Measurements from ENCODE around the gene C4BPB. TPM values are rescaled to one million over a fixed set of nuclear protein-coding genes. Genes with fewer than 3 reads are reported as not detected.

Gene C4BPB
- total and polyA plus RNA-seq, 2 of the 8 experiments (the other 6 are each of a cell fraction or from before 2014, with no cell fraction given): not detected

DNA sequence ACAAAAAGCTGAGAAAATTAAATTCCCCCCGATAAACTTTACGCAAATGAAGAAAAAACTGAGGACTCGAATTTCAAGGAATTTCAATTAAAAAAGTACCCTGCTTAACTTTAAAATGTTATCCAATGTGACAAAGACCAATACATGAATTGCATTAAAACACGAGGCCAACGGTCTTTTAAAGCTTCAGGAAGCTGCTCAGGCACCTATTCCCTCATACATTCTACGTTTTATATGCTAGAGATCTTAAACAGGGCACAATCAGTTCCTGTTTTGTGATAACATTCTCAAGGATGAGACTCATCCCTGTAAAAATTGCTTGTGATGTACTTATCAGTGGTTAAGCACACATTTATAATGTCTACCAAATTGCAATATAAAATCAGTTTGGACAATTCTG, 40.6 kb upstream of the C4BPB start:
- H3K23ac ChIP-seq (ENCODE audit: insufficient read length): no peak overlapping the region
- no peak overlapping the region for H3K4me2 ChIP-seq (ENCODE audit: insufficient read depth in 1 of 2, low read depth in 2 of 2, low read length in 2 of 2)
- peaks cover 0 to 8% (median 2%) of the 10 kb centered on the region in 4 experiments; a peak in 4 of 7 replicates for H3K4me1 ChIP-seq (replicated peaks in 1 of 4; ENCODE audit: control insufficient read depth in 3 of 4, insufficient read depth in 4 of 4, low read length in 3 of 4)
- no peak overlapping the region for H2AFZ ChIP-seq (ENCODE audit: low read length)
- H4K91ac ChIP-seq (replicated peaks; ENCODE audit: insufficient read length, low read length): no peak overlapping the region
- H3K56ac ChIP-seq (replicated peaks; ENCODE audit: insufficient read length, low read depth, low read length): no peak overlapping the region
- H3K9me3 ChIP-seq (ENCODE audit: insufficient read depth in 2 of 2, low read depth in 1 of 2, low read length in 1 of 2): no peaks in the 10 kb centered on the region
- FAIRE-seq: no peak
- ChIA-PET POLR2A (ENCODE audit: partially characterized antibody) (interaction anchor here (1.7 kb wide), 1 partner anchor 15 kb away, joined by 5 read pairs; the partner anchor contains the start of gene C1orf116), CTCF (ENCODE audit: partially characterized antibody) (interaction anchor here (1.2 to 4.2 kb wide), 6 partner anchors 8 to 21 kb away, joined by 3 to 40 read pairs (median 7); partner anchors contain the start of gene C1orf116)
- H3K9ac ChIP-seq (replicated peaks in 1 of 4; ENCODE audit: extremely low read depth in 1 of 4, low read depth in 3 of 4, low read length in 3 of 4): no peak overlapping the region
- H3K27me3 ChIP-seq (replicated peaks in 1 of 4; ENCODE audit: control insufficient read depth in 3 of 4, extremely low read depth in 1 of 4, insufficient read depth in 3 of 4, low read length in 3 of 4): no peaks in the 10 kb centered on the region
- no peak overlapping the region for H3K4ac ChIP-seq (replicated peaks; ENCODE audit: insufficient read length, low read depth, low read length)
- peaks cover 9 to 30% (median 10%) of the 10 kb centered on the region in 4 experiments for H3K36me3 ChIP-seq (ENCODE audit: control insufficient read depth in 2 of 4, insufficient read depth in 4 of 4, low read length in 3 of 4)
- no peak overlapping the region for H2BK12ac ChIP-seq (ENCODE audit: low read depth, low read length)
- peaks cover 3 to 61% of the 10 kb centered on the region in 2 experiments; a peak in 3 of 4 replicates for H3K79me2 ChIP-seq (ENCODE audit: control insufficient read depth in 1 of 2, insufficient read depth in 2 of 2, low read length in 2 of 2)
- no peak overlapping the region for H4K8ac ChIP-seq (ENCODE audit: extremely low read depth, insufficient read depth, low read length)
- no peak overlapping the region for H2BK15ac ChIP-seq (ENCODE audit: low read length)
- no peak overlapping the region for H2BK120ac ChIP-seq (replicated peaks; ENCODE audit: low read depth, low read length)
- no peak overlapping the region for H2BK20ac ChIP-seq (ENCODE audit: low read length)
- no peaks in the 10 kb centered on the region; the same call in 1 of the 2 replicates for H3K23me2 ChIP-seq (ENCODE audit: low read depth, low read length)
- no peak overlapping the region for H4K5ac ChIP-seq (ENCODE audit: insufficient read length, low read depth, low read length)
- H3K18ac ChIP-seq (ENCODE audit: extremely low read depth, low read length): no peak overlapping the region
- H3K79me1 ChIP-seq (ENCODE audit: low read depth, low read length): no peaks in the 10 kb centered on the region; the same call in 1 of the 2 replicates
- no peak overlapping the region for H2AK5ac ChIP-seq (ENCODE audit: low read depth, low read length)
- no peak overlapping the region for H3K4me3 ChIP-seq (ENCODE audit: extremely low read depth in 1 of 4, insufficient read depth in 2 of 4, low read depth in 3 of 4, low read length in 4 of 4)
- H4K20me1 ChIP-seq (replicated peaks in 1 of 2; ENCODE audit: control insufficient read depth in 1 of 2, insufficient read depth in 2 of 2, low read length in 2 of 2): peaks cover 11 to 12% of the 10 kb centered on the region in 2 experiments
- H2BK5ac ChIP-seq (ENCODE audit: low read depth, low read length): no peak overlapping the region
- H3K14ac ChIP-seq (ENCODE audit: insufficient read length): no peak overlapping the region
- no peak for DNase-seq (ENCODE audit: low read depth in 1 of 2, low spot score in 2 of 2)
- H3K27ac ChIP-seq (ENCODE audit: low read depth, low read length): no peak overlapping the region
- WGBS, 2 experiments (ENCODE audit: extremely low coverage in 1 of 2, insufficient coverage in 1 of 2, insufficient read length in 1 of 2, insufficient replicate concordance in 2 of 2, low coverage in 1 of 2, low lambda C conversion rate in 2 of 2, missing lambda C conversion rate in 1 of 2): 87% methylated on average over 6 of the region's 6 CpGs; no CpG with 5 or more reads in 1 of the 2 experiments
- no peak for TF ChIP-seq ASH2L (IDR thresholded peaks at IDR 0.05; ENCODE audit: low read length)
- TF ChIP-seq, protein P1, sequence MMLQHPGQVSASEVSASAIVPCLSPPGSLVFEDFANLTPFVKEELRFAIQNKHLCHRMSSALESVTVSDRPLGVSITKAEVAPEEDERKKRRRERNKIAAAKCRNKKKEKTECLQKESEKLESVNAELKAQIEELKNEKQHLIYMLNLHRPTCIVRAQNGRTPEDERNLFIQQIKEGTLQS (IDR thresholded peaks at IDR 0.05; ENCODE audit: insufficient read depth, low read depth, low read length): no peak
- TF ChIP-seq TAF7 (optimal IDR thresholded peaks at IDR 0.05; ENCODE audit: borderline replicate concordance, low read depth, low read length): no peak
- TF ChIP-seq SUZ12 (IDR thresholded peaks at IDR 0.05; ENCODE audit: low read length): no peak
- TF ChIP-seq, protein P2, sequence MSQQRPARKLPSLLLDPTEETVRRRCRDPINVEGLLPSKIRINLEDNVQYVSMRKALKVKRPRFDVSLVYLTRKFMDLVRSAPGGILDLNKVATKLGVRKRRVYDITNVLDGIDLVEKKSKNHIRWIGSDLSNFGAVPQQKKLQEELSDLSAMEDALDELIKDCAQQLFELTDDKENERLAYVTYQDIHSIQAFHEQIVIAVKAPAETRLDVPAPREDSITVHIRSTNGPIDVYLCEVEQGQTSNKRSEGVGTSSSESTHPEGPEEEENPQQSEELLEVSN (IDR thresholded peaks at IDR 0.05): no peak
- no peak for TF ChIP-seq ZNF274 (IDR thresholded peaks at IDR 0.05; ENCODE audit: borderline replicate concordance, extremely low read depth, low read length)
- no peak for TF ChIP-seq EGR1 (IDR thresholded peaks at IDR 0.05; ENCODE audit: borderline replicate concordance, low read depth, low read length)
- no peak for TF ChIP-seq POU5F1 (IDR thresholded peaks at IDR 0.05; ENCODE audit: low read depth, low read length)
- no peak for TF ChIP-seq CEBPB (IDR thresholded peaks at IDR 0.05; ENCODE audit: low read depth, low read length)
- no peak for TF ChIP-seq FOSL1 (IDR thresholded peaks at IDR 0.05; ENCODE audit: insufficient read depth, low read depth, low read length)
- TF ChIP-seq, protein P3, sequence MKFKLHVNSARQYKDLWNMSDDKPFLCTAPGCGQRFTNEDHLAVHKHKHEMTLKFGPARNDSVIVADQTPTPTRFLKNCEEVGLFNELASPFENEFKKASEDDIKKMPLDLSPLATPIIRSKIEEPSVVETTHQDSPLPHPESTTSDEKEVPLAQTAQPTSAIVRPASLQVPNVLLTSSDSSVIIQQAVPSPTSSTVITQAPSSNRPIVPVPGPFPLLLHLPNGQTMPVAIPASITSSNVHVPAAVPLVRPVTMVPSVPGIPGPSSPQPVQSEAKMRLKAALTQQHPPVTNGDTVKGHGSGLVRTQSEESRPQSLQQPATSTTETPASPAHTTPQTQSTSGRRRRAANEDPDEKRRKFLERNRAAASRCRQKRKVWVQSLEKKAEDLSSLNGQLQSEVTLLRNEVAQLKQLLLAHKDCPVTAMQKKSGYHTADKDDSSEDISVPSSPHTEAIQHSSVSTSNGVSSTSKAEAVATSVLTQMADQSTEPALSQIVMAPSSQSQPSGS (IDR thresholded peaks at IDR 0.05; ENCODE audit: low read length): no peak

Measured in H1 (cell line).